GM18909 (cell line): ENCODE results near the gene PCDHGC5.

ENCODE experiments used
- ATAC-seq: cut with Tn5 transposase; IDR thresholded peaks from one replicate; pipeline ENCODE4 v1.9.1; 2021; ENCODE audit warnings: mild to moderate bottlenecking; ENCODE audit not compliant: unreplicated experiment, poor library complexity

PCDHGC5 gene

GRCh38 chr5:141527426-141527825 is 38.5 kb downstream of the PCDHGC5 start:
- ATAC-seq: no peak

- no peak for ATAC-seq
Measured at GRCh38 chr5:141528291-141528984, 39.6 kb downstream of the PCDHGC5 start.

GRCh38 chr5:141529002-141529401 is 40.1 kb downstream of the PCDHGC5 start:
- ATAC-seq: peak; percentile 38

- ATAC-seq: peak; percentile 46
Measured at GRCh38 chr5:141529873-141530272, 41.0 kb downstream of the PCDHGC5 start.

- no peak for ATAC-seq
Measured at GRCh38 chr5:141532726-141533125, 43.8 kb downstream of the PCDHGC5 start.

- ATAC-seq: no peak
Measured at GRCh38 chr5:141533897-141534296, 45.0 kb downstream of the PCDHGC5 start.

GRCh38 chr5:141534492-141535213 is 45.8 kb downstream of the PCDHGC5 start:
- no peak for ATAC-seq
